H1 (cell line): ENCODE data around the gene SCN3A. TPM values are rescaled to one million over a fixed set of nuclear protein-coding genes. Genes with fewer than 3 reads are reported as not detected.

Source experiments
- CTCF ChIA-PET: fragments of 300-600 bp; sonication (Branson Sonifier 250); formaldehyde crosslinking; loops from one replicate; lab custom pipeline; 2021; ENCODE audit not compliant: partially characterized antibody; lab: Charles Lee
- POLR2A ChIA-PET: fragments of 300-600 bp; sonication (Branson Sonifier 250); formaldehyde crosslinking; loops from one replicate; lab custom pipeline; 2021; ENCODE audit warnings: inconsistent platforms; ENCODE audit not compliant: partially characterized antibody; lab: Charles Lee
- DNase-seq, 2 experiments: peaks; one replicate each; pipeline versions ENCODE4 v3.0.0 to v3.0.0-alpha.2; 2010 to 2022; ENCODE audit warnings: low spot score in 2 of 2, low read depth in 1 of 2, mixed read lengths in 1 of 2
- FAIRE-seq: peaks from 2 replicates; lab custom pipeline; 2011; peaks lifted over from hg19 to GRCh38; lab: Jason Lieb, UNC
- H2AFZ ChIP-seq: 2 replicates; pipeline ENCODE4 v1.8.1; 2012; ENCODE audit warnings: low read length, inconsistent platforms
- H2AK5ac ChIP-seq: 2 replicates; pipeline ENCODE4 v1.6.1; 2013; ENCODE audit warnings: low read depth, low read length
- H2BK120ac ChIP-seq: replicated peaks from 2 replicates; pipeline ENCODE3; 2013; ENCODE audit warnings: low read depth, low read length, inconsistent platforms
- H2BK12ac ChIP-seq: 2 replicates; pipeline ENCODE4 v1.6.1; 2013; ENCODE audit warnings: low read depth, low read length
- H2BK15ac ChIP-seq: 2 replicates; pipeline ENCODE4 v1.6.1; 2013; ENCODE audit warnings: low read length
- H2BK20ac ChIP-seq: 2 replicates; pipeline ENCODE4 v1.6.1; 2013; ENCODE audit warnings: low read length
- H2BK5ac ChIP-seq: 2 replicates; pipeline ENCODE4 v1.6.1; 2013; ENCODE audit warnings: low read depth, low read length
- H3K14ac ChIP-seq: 2 replicates; pipeline ENCODE4 v1.6.1; 2013; ENCODE audit warnings: inconsistent platforms; ENCODE audit not compliant: insufficient read length
- H3K18ac ChIP-seq: 2 replicates; pipeline ENCODE4 v1.6.1; 2013; ENCODE audit warnings: low read length; ENCODE audit errors: extremely low read depth
- H3K23ac ChIP-seq: 2 replicates; pipeline ENCODE4 v1.6.1; 2013; ENCODE audit warnings: inconsistent platforms; ENCODE audit not compliant: insufficient read length
- H3K23me2 ChIP-seq: 2 replicates; pipeline ENCODE4 v1.6.1; 2013; ENCODE audit warnings: low read depth, low read length
- H3K27ac ChIP-seq: 2 replicates; pipeline ENCODE4 v1.6.1; 2011; ENCODE audit warnings: low read depth, low read length, inconsistent platforms
- H3K27me3 ChIP-seq, 4 experiments: replicated peaks in 1 of 4; 1 replicate in 1 of 4; 2 replicates in 3 of 4; pipeline versions ENCODE4 v1.6.1 to v1.8.1; 2011 to 2013; ENCODE audit warnings: low read length in 3 of 4, mild to moderate bottlenecking in 3 of 4, inconsistent platforms in 2 of 4, mixed read lengths in 2 of 4, moderate library complexity in 1 of 4; ENCODE audit not compliant: control insufficient read depth in 3 of 4, insufficient read depth in 3 of 4; ENCODE audit errors: extremely low read depth in 1 of 4
- H3K36me3 ChIP-seq, 4 experiments: 2 replicates each; pipeline versions ENCODE4 v1.6.1 to v1.8.1; 2011 to 2013; ENCODE audit warnings: mild to moderate bottlenecking in 4 of 4, low read length in 3 of 4, moderate library complexity in 2 of 4, control low read depth in 1 of 4, inconsistent platforms in 1 of 4; ENCODE audit not compliant: insufficient read depth in 4 of 4, control insufficient read depth in 2 of 4
- H3K4ac ChIP-seq: replicated peaks from 2 replicates; pipeline ENCODE3; 2013; ENCODE audit warnings: low read length, low read depth, mixed read lengths, inconsistent platforms; ENCODE audit not compliant: insufficient read length
- H3K4me1 ChIP-seq, 4 experiments: replicated peaks in 1 of 4; 1 replicate in 1 of 4; 2 replicates in 3 of 4; pipeline versions ENCODE4 v1.6.1 to v1.8.1; 2011 to 2013; ENCODE audit warnings: low read length in 3 of 4, inconsistent platforms in 2 of 4, mixed read lengths in 1 of 4; ENCODE audit not compliant: insufficient read depth in 4 of 4, control insufficient read depth in 3 of 4
- H3K4me2 ChIP-seq, 2 experiments: 2 replicates each; pipeline versions ENCODE4 v1.6.1 to v1.8.1; 2011 to 2013; ENCODE audit warnings: low read depth in 2 of 2, low read length in 2 of 2, control low read depth in 1 of 2, inconsistent platforms in 1 of 2, mild to moderate bottlenecking in 1 of 2; ENCODE audit not compliant: insufficient read depth in 1 of 2
- H3K4me3 ChIP-seq, 4 experiments: fragments of 200-600, 300-600 bp in 1 of 4; sonication (generic), shearing (Covaris generic), sonication (Bioruptor Twin) in 1 of 4; 2 replicates each; pipeline versions ENCODE4 v1.5.1 to v1.8.1; 2011 to 2016; ENCODE audit warnings: low read length in 4 of 4, low read depth in 3 of 4, control low read depth in 2 of 4, inconsistent platforms in 2 of 4, mild to moderate bottlenecking in 2 of 4, mixed read lengths in 1 of 4, moderate library complexity in 1 of 4; ENCODE audit not compliant: insufficient read depth in 2 of 4; ENCODE audit errors: extremely low read depth in 1 of 4
- H3K56ac ChIP-seq: replicated peaks from 2 replicates; pipeline ENCODE3; 2013; ENCODE audit warnings: low read depth, mild to moderate bottlenecking, mixed read lengths, low read length, inconsistent platforms; ENCODE audit not compliant: insufficient read length
- H3K79me1 ChIP-seq: 2 replicates; pipeline ENCODE4 v1.6.1; 2013; ENCODE audit warnings: low read depth, low read length, control low read depth
- H3K79me2 ChIP-seq, 2 experiments: 2 replicates each; pipeline versions ENCODE4 v1.6.1 to v1.8.1; 2012 to 2013; ENCODE audit warnings: low read length in 2 of 2, mild to moderate bottlenecking in 2 of 2, inconsistent platforms in 1 of 2; ENCODE audit not compliant: insufficient read depth in 2 of 2, control insufficient read depth in 1 of 2
- H3K9ac ChIP-seq, 4 experiments: replicated peaks in 1 of 4; 1 replicate in 1 of 4; 2 replicates in 3 of 4; pipeline versions ENCODE4 v1.6.1 to v1.8.1; 2011 to 2013; ENCODE audit warnings: low read depth in 3 of 4, low read length in 3 of 4, control low read depth in 2 of 4, mild to moderate bottlenecking in 2 of 4, moderate library complexity in 2 of 4, inconsistent platforms in 1 of 4; ENCODE audit errors: extremely low read depth in 1 of 4
- H3K9me3 ChIP-seq, 2 experiments: 2 replicates each; pipeline versions ENCODE4 v1.6.1 to v1.8.1; 2012 to 2013; ENCODE audit warnings: mild to moderate bottlenecking in 2 of 2, moderate library complexity in 2 of 2, control low read depth in 1 of 2, inconsistent platforms in 1 of 2, low read depth in 1 of 2, low read length in 1 of 2, mixed read lengths in 1 of 2; ENCODE audit not compliant: insufficient read depth in 2 of 2
- H4K20me1 ChIP-seq, 2 experiments: replicated peaks in 1 of 2; 2 replicates each; pipeline versions ENCODE3 to v1.8.1; 2011 to 2013; ENCODE audit warnings: inconsistent platforms in 2 of 2, low read length in 2 of 2, mild to moderate bottlenecking in 1 of 2; ENCODE audit not compliant: insufficient read depth in 2 of 2, control insufficient read depth in 1 of 2
- H4K5ac ChIP-seq: 2 replicates; pipeline ENCODE4 v1.6.1; 2013; ENCODE audit warnings: low read length, low read depth, mixed read lengths, inconsistent platforms; ENCODE audit not compliant: insufficient read length
- H4K8ac ChIP-seq: 2 replicates; pipeline ENCODE4 v1.8.0; 2013; ENCODE audit warnings: mild to moderate bottlenecking, moderate library complexity, low read length, inconsistent platforms; ENCODE audit not compliant: insufficient read depth; ENCODE audit errors: extremely low read depth
- H4K91ac ChIP-seq: replicated peaks from 2 replicates; pipeline ENCODE3; 2013; ENCODE audit warnings: low read length, mixed read lengths, inconsistent platforms; ENCODE audit not compliant: insufficient read length
- POLR2AphosphoS5 ChIP-seq: IDR thresholded peaks from 2 replicates; pipeline ENCODE4 v1.6.1; 2011; ENCODE audit warnings: low read depth, low read length
- TAF7 ChIP-seq: optimal IDR thresholded peaks from 2 replicates; pipeline ENCODE3; 2011; ENCODE audit warnings: low read depth, mild to moderate bottlenecking, inconsistent platforms, low read length, moderate library complexity, borderline replicate concordance
- WGBS, 2 experiments: shearing (Covaris generic) in 1 of 2; methylation state at CpG; one replicate each; pipeline versions ENCODE4 v1.1.6 to v1.1.7; 2013 to 2015; ENCODE audit warnings: low lambda C conversion rate in 2 of 2, mixed read lengths in 2 of 2, inconsistent platforms in 1 of 2, low coverage in 1 of 2, missing lambda C conversion rate in 1 of 2; ENCODE audit not compliant: insufficient replicate concordance in 2 of 2, insufficient coverage in 1 of 2, insufficient read length in 1 of 2; ENCODE audit errors: extremely low coverage in 1 of 2, missing lambda C conversion rate in 1 of 2; 5-methylcytosine and 5-hydroxymethylcytosine counted together
- polyA plus RNA-seq, 7 experiments: library from polyadenylated mRNA; depleted of rRNA in 3 of 7; stranded (reverse) in 5 of 7; unstranded in 2 of 7; fragments of >200 nt in 5 of 7; fragments of 200-250 nt in 2 of 7; gene quantifications; 1 replicate in 5 of 7; 2 replicates in 1 of 7; 4 replicates in 1 of 7; pipeline versions ENCODE4 v1.2.1 to v1.2.3, GENCODE V29; 2011 to 2013; ENCODE audit warnings: missing spikeins in 2 of 7, mixed read lengths in 2 of 7
- total RNA-seq: library from RNA; stranded (reverse); fragmentation: NEBNext Ultra II Directional; extraction: Animal tissue kit (Norgen Biotek cat#: 25700); gene quantifications from 2 replicates; pipeline ENCODE4 v1.2.1, GENCODE V29; 2021

The SCN3A gene
- total and polyA plus RNA-seq, 2 of the 8 experiments (the other 6 are each of a cell fraction or from before 2014, with no cell fraction given) = 0.02 TPM; not detected in 1

GRCh38 chr2:165112133-165112573 is 91.7 kb downstream of the SCN3A start:
- Histone ChIP-seq H3K4me1 (no peaks in the 10 kb centered on the region), H3K4me3 (no peak overlapping the region), H3K27me3 (no peaks in the 10 kb centered on the region), H3K23ac (no peak overlapping the region), H3K9ac (no peak overlapping the region), H3K4ac (no peak overlapping the region), H3K27ac (no peak overlapping the region), H2BK12ac (no peak overlapping the region), H3K4me2 (no peak overlapping the region), H4K8ac (no peak overlapping the region), H3K18ac (no peak overlapping the region), H2BK15ac (no peak overlapping the region), H3K23me2 (no peaks in the 10 kb centered on the region), H2BK20ac (no peak overlapping the region), H2AFZ (no peak overlapping the region), H4K20me1 (no peaks in the 10 kb centered on the region), H3K79me1 (no peaks in the 10 kb centered on the region), H2BK120ac (no peak overlapping the region), H3K36me3 (no peaks in the 10 kb centered on the region), H4K5ac (no peak overlapping the region), H3K9me3 (no peaks in the 10 kb centered on the region), H3K79me2 (no peaks in the 10 kb centered on the region), H3K14ac (no peak overlapping the region), H4K91ac (no peak overlapping the region), H2AK5ac (no peak overlapping the region), H2BK5ac (no peak overlapping the region), H3K56ac (no peak overlapping the region)
- DNase-seq (no peak), FAIRE-seq (no peak)
- ChIA-PET POLR2A (no interaction called here), CTCF (interaction anchor here (0.5 to 1.0 kb wide), 2 partner anchors 95 to 540 kb away, joined by 3 to 4 read pairs; no protein-coding TSS in a partner anchor)
- TF ChIP-seq TAF7 (no peak), POLR2AphosphoS5 (no peak)
- WGBS, 2 experiments = 66% methylated on average over 4 of the region's 4 CpGs; no CpG with 5 or more reads in 1 of the 2 experiments
